Mesendoderm (in vitro differentiated cells): ENCODE data around the gene ALDH16A1. TPM values are rescaled to one million over a fixed set of nuclear protein-coding genes. Genes with fewer than 3 reads are reported as not detected.

Experiments used
- DNase-seq: peaks from one replicate; pipeline ENCODE4 v3.0.0; 2013
- H2AK5ac ChIP-seq: 2 replicates; pipeline ENCODE4 v1.6.1; 2013; ENCODE audit warnings: low read length, inconsistent platforms
- H2BK120ac ChIP-seq: 2 replicates; pipeline ENCODE4 v1.6.1; 2013; ENCODE audit warnings: low read depth, mild to moderate bottlenecking, low read length, moderate library complexity, mixed read lengths
- H2BK15ac ChIP-seq: replicated peaks from 2 replicates; pipeline ENCODE4 v1.6.1; 2013; ENCODE audit warnings: low read depth, mild to moderate bottlenecking, moderate library complexity
- H2BK5ac ChIP-seq: 2 replicates; pipeline ENCODE4 v1.6.1; 2013; ENCODE audit warnings: low read length, inconsistent platforms
- H3K18ac ChIP-seq: 2 replicates; pipeline ENCODE4 v1.6.1; 2013; ENCODE audit warnings: mild to moderate bottlenecking, low read length, mixed read lengths
- H3K23ac ChIP-seq: one replicate; pipeline ENCODE4 v1.6.1; 2013; ENCODE audit warnings: low read length
- H3K27ac ChIP-seq: 2 replicates; pipeline ENCODE4 v1.5.1; 2013; ENCODE audit warnings: low read depth, mild to moderate bottlenecking, inconsistent platforms, low read length, moderate library complexity
- H3K27me3 ChIP-seq: 2 replicates; pipeline ENCODE4 v1.6.1; 2013; ENCODE audit warnings: low read length, control low read depth, mild to moderate bottlenecking, inconsistent platforms; ENCODE audit not compliant: insufficient read depth, poor library complexity
- H3K36me3 ChIP-seq: 2 replicates; pipeline ENCODE4 v1.6.1; 2013; ENCODE audit warnings: low read length, inconsistent platforms; ENCODE audit not compliant: control insufficient read depth, insufficient read depth
- H3K4ac ChIP-seq: one replicate; pipeline ENCODE4 v1.6.1; 2013; ENCODE audit warnings: low read depth, mild to moderate bottlenecking, low read length, moderate library complexity
- H3K4me1 ChIP-seq: 2 replicates; pipeline ENCODE4 v1.6.1; 2013; ENCODE audit warnings: low read depth, low read length, inconsistent platforms; ENCODE audit not compliant: control insufficient read depth
- H3K4me2 ChIP-seq: 2 replicates; pipeline ENCODE4 v1.6.1; 2013; ENCODE audit warnings: low read length
- H3K4me3 ChIP-seq: 2 replicates; pipeline ENCODE4 v1.5.1; 2013; ENCODE audit warnings: mild to moderate bottlenecking, low read length
- H3K56ac ChIP-seq: one replicate; pipeline ENCODE4 v1.6.1; 2013; ENCODE audit warnings: low read length
- H3K79me1 ChIP-seq: 2 replicates; pipeline ENCODE4 v1.6.1; 2013; ENCODE audit warnings: low read length, inconsistent platforms
- H3K79me2 ChIP-seq: 2 replicates; pipeline ENCODE4 v1.6.1; 2013; ENCODE audit warnings: mild to moderate bottlenecking, low read length; ENCODE audit not compliant: control insufficient read depth, insufficient read depth
- H3K9ac ChIP-seq: 2 replicates; pipeline ENCODE4 v1.6.1; 2013; ENCODE audit warnings: low read length, inconsistent platforms
- H4K5ac ChIP-seq: one replicate; pipeline ENCODE4 v1.6.1; 2013; ENCODE audit warnings: low read length
- H4K8ac ChIP-seq: one replicate; pipeline ENCODE4 v1.6.1; 2013; ENCODE audit warnings: low read depth, mild to moderate bottlenecking, control low read depth, low read length, moderate library complexity
- WGBS: extraction: QIAGEN DNeasy Blood & Tissue Kit; methylation state at CpG from one replicate; pipeline ENCODE4 v1.1.7; 2013; ENCODE audit warnings: low lambda C conversion rate, missing lambda C conversion rate; ENCODE audit not compliant: insufficient coverage; ENCODE audit errors: extremely low coverage; 5-methylcytosine and 5-hydroxymethylcytosine counted together
- polyA plus RNA-seq, 2 experiments: library from polyadenylated mRNA; stranded (reverse); fragments of 200-250 nt; gene quantifications; one replicate each; pipeline ENCODE4 v1.2.3, GENCODE V29; 2013

Gene ALDH16A1
- 17.6 TPM for polyA plus RNA-seq (2013, experiment 1 of 2)
- polyA plus RNA-seq (2013, experiment 2 of 2): 16.0 TPM

- Histone ChIP-seq H3K27ac (peak within 1 kb of the TSS; percentile 98), H3K4me2 (peak within 1 kb of the TSS; percentile 96), H3K27me3 (no peaks in the 10 kb centered on the region), H3K9ac (peak within 1 kb of the TSS; percentile 98), H3K79me2 (peaks cover 6% of the 10 kb centered on the region), H3K4me3 (peak within 1 kb of the TSS; percentile 85), H3K4ac (peak within 1 kb of the TSS; percentile 97), H2BK5ac (peak within 1 kb of the TSS; percentile 74), H2AK5ac (peak within 1 kb of the TSS; percentile 98), H2BK15ac (no peak within 1 kb of the TSS), H2BK120ac (no peak within 1 kb of the TSS), H4K5ac (peak within 1 kb of the TSS; percentile 89), H3K56ac (peak within 1 kb of the TSS; percentile 99), H3K4me1 (no peaks in the 10 kb centered on the region), H3K18ac (peak within 1 kb of the TSS; percentile 95), H4K8ac (peak within 1 kb of the TSS; percentile 95), H3K36me3 (peaks cover 2% of the 10 kb centered on the region), H3K79me1 (peaks cover 11% of the 10 kb centered on the region), H3K23ac (no peak within 1 kb of the TSS)
- peak; percentile 99 for DNase-seq
- WGBS: no CpG with 5 or more reads among the region's 66 CpGs
Observed at GRCh38 chr19:49453013-49453756, at the start of gene ALDH16A1. TSS of gene ALDH16A1 (plus strand) at chr19:49453225. CDS start at chr19:49453332, 107 bp downstream.

GRCh38 chr19:49403404-49404187 lies 49.4 kb upstream of the ALDH16A1 start:
- Histone ChIP-seq H3K27ac (peak overlapping the region; percentile 72), H2AK5ac (no peak overlapping the region), H3K79me2 (no peaks in the 10 kb centered on the region), H3K9ac (peak overlapping the region; percentile 43), H3K4ac (no peak overlapping the region), H3K27me3 (no peaks in the 10 kb centered on the region), H3K4me1 (peaks cover 9% of the 10 kb centered on the region), H2BK5ac (peak overlapping the region; percentile 95), H4K8ac (no peak overlapping the region), H3K4me2 (no peak overlapping the region), H3K79me1 (no peaks in the 10 kb centered on the region), H3K4me3 (no peak overlapping the region), H3K36me3 (no peaks in the 10 kb centered on the region), H2BK15ac (no peak overlapping the region), H3K18ac (no peak overlapping the region), H4K5ac (peak overlapping the region; percentile 56), H3K56ac (peak overlapping the region; percentile 81), H3K23ac (peak overlapping the region; percentile 98), H2BK120ac (no peak overlapping the region)
- DNase-seq: peak; percentile 98
- no CpG with 5 or more reads among the region's 7 CpGs for WGBS

GRCh38 chr19:49407079-49407478 lies 45.9 kb upstream of the ALDH16A1 start:
- H3K36me3 ChIP-seq: no peaks in the 10 kb centered on the region
- H3K23ac ChIP-seq: no peak overlapping the region
- H2BK120ac ChIP-seq: no peak overlapping the region
- no peak overlapping the region for H2BK5ac ChIP-seq
- H3K9ac ChIP-seq: no peak overlapping the region
- no peak overlapping the region for H3K56ac ChIP-seq
- no peak overlapping the region for H2BK15ac ChIP-seq
- H3K27me3 ChIP-seq: no peaks in the 10 kb centered on the region
- H3K27ac ChIP-seq: no peak overlapping the region
- H2AK5ac ChIP-seq: no peak overlapping the region
- H3K79me2 ChIP-seq: no peaks in the 10 kb centered on the region
- no peak overlapping the region for H3K4ac ChIP-seq
- no peak for DNase-seq
- H3K4me1 ChIP-seq: peaks cover 9% of the 10 kb centered on the region
- H3K79me1 ChIP-seq: no peaks in the 10 kb centered on the region
- no peak overlapping the region for H3K4me2 ChIP-seq
- no peak overlapping the region for H4K8ac ChIP-seq
- WGBS: no CpG with 5 or more reads among the region's 7 CpGs
- H3K4me3 ChIP-seq: no peak overlapping the region
- no peak overlapping the region for H4K5ac ChIP-seq
- H3K18ac ChIP-seq: no peak overlapping the region

- no peak overlapping the region for H3K4me3 ChIP-seq
- no peak overlapping the region for H4K5ac ChIP-seq
- no peak overlapping the region for H2BK15ac ChIP-seq
- H3K79me2 ChIP-seq: no peaks in the 10 kb centered on the region
- no peak for DNase-seq
- H3K27me3 ChIP-seq: no peaks in the 10 kb centered on the region
- H3K27ac ChIP-seq: no peak overlapping the region
- H2BK5ac ChIP-seq: no peak overlapping the region
- no peak overlapping the region for H3K9ac ChIP-seq
- no peak overlapping the region for H3K4me2 ChIP-seq
- H3K36me3 ChIP-seq: no peaks in the 10 kb centered on the region
- no peak overlapping the region for H4K8ac ChIP-seq
- H3K23ac ChIP-seq: no peak overlapping the region
- no CpG with 5 or more reads among the region's 16 CpGs for WGBS
- H3K79me1 ChIP-seq: no peaks in the 10 kb centered on the region
- no peak overlapping the region for H3K56ac ChIP-seq
- H2AK5ac ChIP-seq: no peak overlapping the region
- no peak overlapping the region for H3K18ac ChIP-seq
- no peak overlapping the region for H3K4ac ChIP-seq
- H3K4me1 ChIP-seq: peaks cover 9% of the 10 kb centered on the region
- no peak overlapping the region for H2BK120ac ChIP-seq
Observed at GRCh38 chr19:49407482-49408015, 45.5 kb upstream of the ALDH16A1 start.

- Histone ChIP-seq H3K79me2 (no peaks in the 10 kb centered on the region), H3K4ac (no peak overlapping the region), H3K4me1 (peaks cover 9% of the 10 kb centered on the region), H3K27me3 (no peaks in the 10 kb centered on the region), H2BK5ac (no peak overlapping the region), H3K18ac (no peak overlapping the region), H3K27ac (no peak overlapping the region), H2BK120ac (no peak overlapping the region), H3K4me3 (no peak overlapping the region), H3K56ac (no peak overlapping the region), H3K23ac (no peak overlapping the region), H3K79me1 (no peaks in the 10 kb centered on the region), H4K8ac (no peak overlapping the region), H3K36me3 (no peaks in the 10 kb centered on the region), H2AK5ac (no peak overlapping the region), H2BK15ac (no peak overlapping the region), H4K5ac (no peak overlapping the region), H3K4me2 (no peak overlapping the region), H3K9ac (no peak overlapping the region)
- no CpG with 5 or more reads among the region's 8 CpGs for WGBS
- no peak for DNase-seq
Observed at GRCh38 chr19:49408816-49409440, 44.1 kb upstream of the ALDH16A1 start.
